SK-N-SH (cell line): ENCODE results near the gene GPM6B. TPM values are rescaled to one million over a fixed set of nuclear protein-coding genes. Genes with fewer than 3 reads are reported as not detected.

Source experiments
- CTCF ChIA-PET: fragments of 300-600, 350-600 bp; formaldehyde crosslinking; extraction: SDS; loops from one replicate; lab custom pipeline; 2021; lab: Yijun Ruan, JAX
- POLR2A ChIA-PET: fragments of 350-600 bp; sonication (Branson Sonifier 250); formaldehyde crosslinking; extraction: SDS; loops from one replicate; lab custom pipeline; 2020; ENCODE audit warnings: antibody characterized with exemption, inconsistent platforms; lab: Yijun Ruan, JAX
- DNase-seq: peaks from one replicate; pipeline ENCODE4 v3.0.0; 2012
- H2AFZ ChIP-seq: fragments of 200-600 bp; sonication (generic); 2 replicates; pipeline ENCODE4 v1.8.1; 2016; ENCODE audit warnings: antibody characterized with exemption, mild to moderate bottlenecking, low read depth
- H3F3A ChIP-seq: fragments of 200-600 bp; sonication (generic); replicated peaks from 2 replicates; pipeline ENCODE3; 2016; ENCODE audit warnings: antibody characterized with exemption, mild to moderate bottlenecking; ENCODE audit not compliant: insufficient read depth
- H3K27ac ChIP-seq, 2 experiments: fragments of 200-500 bp in 1 of 2; fragments of 200-600 bp in 1 of 2; sonication (Bioruptor generic) in 1 of 2; sonication (generic), shearing (Covaris generic) in 1 of 2; 2 replicates each; pipeline versions ENCODE4 v1.5.1 to v1.6.1; 2014 to 2016; ENCODE audit warnings: low read depth in 2 of 2, inconsistent platforms in 1 of 2, low read length in 1 of 2, mild to moderate bottlenecking in 1 of 2, mixed read lengths in 1 of 2
- H3K27me3 ChIP-seq: fragments of 200-600 bp; sonication (generic), shearing (Covaris generic); 2 replicates; pipeline ENCODE4 v1.6.1; 2016; ENCODE audit warnings: mixed run types; ENCODE audit not compliant: insufficient read depth
- H3K36me3 ChIP-seq, 2 experiments: fragments of 200-500 bp in 1 of 2; fragments of 200-600 bp in 1 of 2; sonication (Bioruptor generic) in 1 of 2; sonication (generic) in 1 of 2; replicated peaks in 1 of 2; 2 replicates each; pipeline versions ENCODE3 to v1.5.1; 2014 to 2016; ENCODE audit warnings: low read length in 1 of 2, mild to moderate bottlenecking in 1 of 2; ENCODE audit not compliant: insufficient read depth in 2 of 2, control insufficient read depth in 1 of 2
- H3K4me1 ChIP-seq, 2 experiments: fragments of 200-500 bp in 1 of 2; fragments of 200-600 bp in 1 of 2; sonication (Bioruptor generic) in 1 of 2; sonication (generic), shearing (Covaris generic) in 1 of 2; 2 replicates each; pipeline versions ENCODE4 v1.5.1 to v1.6.1; 2014 to 2016; ENCODE audit warnings: low read depth in 1 of 2, low read length in 1 of 2, mixed run types in 1 of 2; ENCODE audit not compliant: insufficient read depth in 2 of 2, control insufficient read depth in 1 of 2
- H3K4me2 ChIP-seq: fragments of 200-600 bp; sonication (generic), shearing (Covaris generic); 2 replicates; pipeline ENCODE4 v1.6.1; 2017; ENCODE audit warnings: mixed run types
- H3K4me3 ChIP-seq, 2 experiments: fragments of 200-500 bp in 1 of 2; fragments of 200-600 bp in 1 of 2; sonication (Bioruptor generic) in 1 of 2; sonication (generic), shearing (Covaris generic) in 1 of 2; 2 replicates each; pipeline versions ENCODE4 v1.5.1 to v1.8.1; 2014 to 2016; ENCODE audit warnings: low read depth in 2 of 2, inconsistent platforms in 1 of 2, low read length in 1 of 2, mild to moderate bottlenecking in 1 of 2, mixed read lengths in 1 of 2, moderate library complexity in 1 of 2
- H3K79me2 ChIP-seq: fragments of 200-600 bp; sonication (generic); 2 replicates; pipeline ENCODE4 v1.8.1; 2017; ENCODE audit warnings: mild to moderate bottlenecking; ENCODE audit not compliant: insufficient read depth
- H3K9ac ChIP-seq: fragments of 200-600 bp; sonication (generic); 2 replicates; pipeline ENCODE4 v1.6.1; 2017; ENCODE audit warnings: mixed run types
- H3K9me2 ChIP-seq: fragments of 200-600 bp; sonication (generic); 2 replicates; pipeline ENCODE4 v1.6.1; 2017; ENCODE audit warnings: mixed run types
- H3K9me3 ChIP-seq: fragments of 200-600 bp; sonication (generic); 2 replicates; pipeline ENCODE4 v1.6.1; 2017; ENCODE audit warnings: mixed run types, mild to moderate bottlenecking, moderate library complexity
- H4K20me1 ChIP-seq: fragments of 200-600 bp; sonication (generic); 2 replicates; pipeline ENCODE4 v1.6.1; 2017; ENCODE audit warnings: mild to moderate bottlenecking, mixed run types; ENCODE audit not compliant: insufficient read depth
- CTCF ChIP-seq: fragments of 200-600 bp; sonication (generic); IDR thresholded peaks from 2 replicates; pipeline ENCODE4 v1.6.1; 2017; ENCODE audit warnings: antibody characterized with exemption, mild to moderate bottlenecking, moderate library complexity
- ELF1 ChIP-seq: IDR thresholded peaks from 2 replicates; pipeline ENCODE4 v1.4.0; 2012
- FOSL2 ChIP-seq: IDR thresholded peaks from 2 replicates; pipeline ENCODE4 v1.4.0; 2012; ENCODE audit warnings: low read depth, mild to moderate bottlenecking, moderate library complexity, borderline replicate concordance
- FOXJ3 ChIP-seq: sonication (generic); formaldehyde crosslinking; IDR thresholded peaks from 2 replicates; pipeline ENCODE4 v1.5.1; 2020; ENCODE audit warnings: mild to moderate bottlenecking, missing genetic modification reagents
- FOXM1 ChIP-seq: IDR thresholded peaks from 2 replicates; pipeline ENCODE4 v1.4.0; 2012; ENCODE audit warnings: low read depth, mild to moderate bottlenecking
- GATA2 ChIP-seq: sonication (generic); formaldehyde crosslinking; IDR thresholded peaks from 2 replicates; pipeline ENCODE4 v1.5.0; 2020; ENCODE audit warnings: mild to moderate bottlenecking, missing genetic modification reagents
- IRF3 ChIP-seq: fragments of 150-350 bp; IDR thresholded peaks from 2 replicates; pipeline ENCODE4 v1.6.1; 2016; ENCODE audit warnings: mild to moderate bottlenecking, low read depth, low read length
- MAX ChIP-seq: IDR thresholded peaks from 2 replicates; pipeline ENCODE4 v1.4.0; 2012; ENCODE audit warnings: low read depth
- MEF2A ChIP-seq: IDR thresholded peaks from 2 replicates; pipeline ENCODE4 v1.4.0; 2012; ENCODE audit warnings: low read depth, borderline replicate concordance
- MXI1 ChIP-seq: IDR thresholded peaks from 2 replicates; pipeline ENCODE4 v1.6.1; 2012; ENCODE audit warnings: mild to moderate bottlenecking, low read depth, low read length, improper control_type of control experiment
- POLR2AphosphoS5 ChIP-seq: IDR thresholded peaks from 2 replicates; pipeline ENCODE4 v1.6.1; 2012; ENCODE audit warnings: low read depth, low read length
- RAD21 ChIP-seq: IDR thresholded peaks from 2 replicates; pipeline ENCODE4 v1.6.1; 2012; ENCODE audit warnings: mild to moderate bottlenecking, low read length
- REST ChIP-seq: IDR thresholded peaks from 2 replicates; pipeline ENCODE4 v1.6.1; 2012; ENCODE audit warnings: mild to moderate bottlenecking, low read depth, low read length, moderate library complexity
- SIN3A ChIP-seq: IDR thresholded peaks from 2 replicates; pipeline ENCODE4 v1.6.1; 2012; ENCODE audit warnings: low read depth, mild to moderate bottlenecking, low read length, moderate library complexity, borderline replicate concordance
- TAF1 ChIP-seq: IDR thresholded peaks from 2 replicates; pipeline ENCODE4 v1.6.1; 2012; ENCODE audit warnings: low read depth, mild to moderate bottlenecking, low read length, moderate library complexity, borderline replicate concordance
- TCF12 ChIP-seq: IDR thresholded peaks from 2 replicates; pipeline ENCODE4 v1.4.0; 2012
- WGBS: methylation state at CpG from one replicate; pipeline ENCODE4 v1.1.6; 2017; ENCODE audit warnings: low lambda C conversion rate; 5-methylcytosine and 5-hydroxymethylcytosine counted together
- polyA plus RNA-seq, 3 experiments: library from polyadenylated mRNA; depleted of rRNA; stranded (reverse); fragments of >200 nt; gene quantifications; 2 replicates each; pipeline ENCODE4 v1.2.3, GENCODE V29; 2012
- TF ChIP-seq, protein P1 (sequence below): fragments of 150-350 bp; IDR thresholded peaks from 2 replicates; pipeline ENCODE4 v1.6.1; 2017; ENCODE audit warnings: antibody characterized with exemption, low read length, low read depth, borderline replicate concordance
- TF ChIP-seq, protein P2 (sequence below): IDR thresholded peaks from 2 replicates; pipeline ENCODE4 v1.4.0; 2012; ENCODE audit warnings: low read depth, borderline replicate concordance

GPM6B gene
- polyA plus RNA-seq, 1 of the 3 experiments (the other 2 are of a cell fraction) = 1.2 TPM

DNA sequence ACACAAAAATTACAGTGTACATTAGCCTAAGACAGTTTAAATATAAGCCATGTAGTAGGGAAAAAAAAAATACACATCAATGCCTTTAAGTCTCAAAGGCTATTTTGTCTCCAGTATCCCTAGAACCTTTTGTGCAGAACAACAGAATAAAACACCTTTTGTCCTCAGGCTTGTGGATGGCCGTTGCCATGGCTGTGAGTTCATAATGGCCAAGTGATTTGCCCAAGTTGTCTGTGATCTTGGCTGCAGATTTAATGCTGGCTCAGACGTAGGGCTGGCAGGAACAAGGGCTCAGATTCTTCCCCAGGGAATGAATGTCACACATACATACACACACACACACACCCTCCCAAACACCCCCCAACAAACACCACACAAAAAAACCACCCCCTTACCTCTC is 25.3 kb downstream of the GPM6B start:
- ChIA-PET POLR2A (no interaction called here), CTCF (no interaction called here)
- WGBS = 19% methylated on average over 2 of the region's 2 CpGs
- Histone ChIP-seq H3F3A (no peaks in the 10 kb centered on the region), H3K36me3 (no peaks in the 10 kb centered on the region), H3K4me3 (no peak overlapping the region), H3K4me2 (no peak overlapping the region), H2AFZ (no peak overlapping the region)
- DNase-seq = no peak
- TF ChIP-seq FOXM1 = no peak
- TF ChIP-seq MEF2A = no peak
- no peak for TF ChIP-seq CTCF
- TF ChIP-seq IRF3 = no peak
- TF ChIP-seq FOSL2 = no peak
- no peak for TF ChIP-seq ELF1
- no peak for TF ChIP-seq TCF12
- no peak for TF ChIP-seq FOXJ3 (CRISPR knock-in tag)
- TF ChIP-seq REST = no peak
- TF ChIP-seq SIN3A = no peak
- TF ChIP-seq GATA2 = no peak
- TF ChIP-seq, all 33 proteins: peak for 0
- H3K9ac ChIP-seq = no peak overlapping the region
- no peaks in the 10 kb centered on the region; the same call in 1 of the 2 replicates for H3K27me3 ChIP-seq
- no peak overlapping the region for H3K27ac ChIP-seq
- no peaks in the 10 kb centered on the region for H3K9me2 ChIP-seq
- no peaks in the 10 kb centered on the region for H3K79me2 ChIP-seq
- no peaks in the 10 kb centered on the region for H3K9me3 ChIP-seq
- H3K4me1 ChIP-seq = no peaks in the 10 kb centered on the region; a peak in 1 of 4 replicates
- H4K20me1 ChIP-seq = no peaks in the 10 kb centered on the region

- Histone ChIP-seq H3K9me3 (no peaks in the 10 kb centered on the region), H3K27ac (no peak overlapping the region), H3K9ac (no peak overlapping the region), H3F3A (no peaks in the 10 kb centered on the region), H3K4me3 (no peak overlapping the region), H3K27me3 (peaks cover 3% of the 10 kb centered on the region; the same call in 1 of the 2 replicates), H3K4me2 (no peak overlapping the region), H3K79me2 (no peaks in the 10 kb centered on the region), H4K20me1 (no peaks in the 10 kb centered on the region), H3K9me2 (no peaks in the 10 kb centered on the region), H2AFZ (no peak overlapping the region), H3K4me1 (peaks cover 0 to under 1% of the 10 kb centered on the region in 2 experiments; a peak in 1 of 4 replicates), H3K36me3 (no peaks in the 10 kb centered on the region)
- ChIA-PET CTCF (no interaction called here), POLR2A (no interaction called here)
- WGBS = 48% methylated on average over 2 of the region's 2 CpGs
- no peak for DNase-seq
- TF ChIP-seq TAF1 (no peak), POLR2AphosphoS5 (no peak), GATA2 (no peak), MXI1 (no peak), ELF1 (no peak), MEF2A (no peak), MAX (no peak), RAD21 (no peak), FOSL2 (no peak)
- TF ChIP-seq, protein P1, sequence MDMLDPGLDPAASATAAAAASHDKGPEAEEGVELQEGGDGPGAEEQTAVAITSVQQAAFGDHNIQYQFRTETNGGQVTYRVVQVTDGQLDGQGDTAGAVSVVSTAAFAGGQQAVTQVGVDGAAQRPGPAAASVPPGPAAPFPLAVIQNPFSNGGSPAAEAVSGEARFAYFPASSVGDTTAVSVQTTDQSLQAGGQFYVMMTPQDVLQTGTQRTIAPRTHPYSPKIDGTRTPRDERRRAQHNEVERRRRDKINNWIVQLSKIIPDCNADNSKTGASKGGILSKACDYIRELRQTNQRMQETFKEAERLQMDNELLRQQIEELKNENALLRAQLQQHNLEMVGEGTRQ = no peak
- TF ChIP-seq, protein P2, sequence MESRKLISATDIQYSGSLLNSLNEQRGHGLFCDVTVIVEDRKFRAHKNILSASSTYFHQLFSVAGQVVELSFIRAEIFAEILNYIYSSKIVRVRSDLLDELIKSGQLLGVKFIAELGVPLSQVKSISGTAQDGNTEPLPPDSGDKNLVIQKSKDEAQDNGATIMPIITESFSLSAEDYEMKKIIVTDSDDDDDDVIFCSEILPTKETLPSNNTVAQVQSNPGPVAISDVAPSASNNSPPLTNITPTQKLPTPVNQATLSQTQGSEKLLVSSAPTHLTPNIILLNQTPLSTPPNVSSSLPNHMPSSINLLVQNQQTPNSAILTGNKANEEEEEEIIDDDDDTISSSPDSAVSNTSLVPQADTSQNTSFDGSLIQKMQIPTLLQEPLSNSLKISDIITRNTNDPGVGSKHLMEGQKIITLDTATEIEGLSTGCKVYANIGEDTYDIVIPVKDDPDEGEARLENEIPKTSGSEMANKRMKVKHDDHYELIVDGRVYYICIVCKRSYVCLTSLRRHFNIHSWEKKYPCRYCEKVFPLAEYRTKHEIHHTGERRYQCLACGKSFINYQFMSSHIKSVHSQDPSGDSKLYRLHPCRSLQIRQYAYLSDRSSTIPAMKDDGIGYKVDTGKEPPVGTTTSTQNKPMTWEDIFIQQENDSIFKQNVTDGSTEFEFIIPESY = no peak
These were observed 25.7 kb downstream of the GPM6B start for GRCh38 chrX:13791145-13791544.
